Limb (tissue), 2 donors: Measurements from ENCODE around the gene ZNF132.
"Not testable (repeated sequence)": the region's sequence is repeated elsewhere in the genome, so short reads cannot be mapped to it uniquely, and the experiment has no call there.

Experiments
- DNase-seq, 2 donors: peaks; one replicate each; pipeline ENCODE4 v3.0.0-alpha.2; 2016; ENCODE audit errors: extremely low spot score in 2 of 2

ZNF132 gene

GRCh38 chr19:58408152-58409009 lies 31.6 kb downstream of the ZNF132 start, which contains the start of gene ZNF584:
Gene ZNF584, plus strand, starts transcription at chr19:58408649. Its CDS starts 499 bp downstream, at chr19:58409148.
- peak; percentile 97 to 98 for DNase-seq

GRCh38 chr19:58407658-58408151 lies 32.2 kb downstream of the ZNF132 start:
- DNase-seq: no peak

- DNase-seq: no peak
These were observed 32.9 kb downstream of the ZNF132 start for GRCh38 chr19:58406818-58407657.

- DNase-seq: not testable (repeated sequence)
These were observed 36.0 kb downstream of the ZNF132 start for GRCh38 chr19:58403920-58404478.

- no peak for DNase-seq
These were observed 38.0 kb downstream of the ZNF132 start for GRCh38 chr19:58401840-58402421.

- peak; percentile 99 for DNase-seq
These were observed 38.8 kb downstream of the ZNF132 start for GRCh38 chr19:58400916-58401839.

- DNase-seq: no peak
These were observed 39.5 kb downstream of the ZNF132 start for GRCh38 chr19:58400316-58400915.

- no peak for DNase-seq
These were observed 40.0 kb downstream of the ZNF132 start for GRCh38 chr19:58399903-58400302.

- no peak for DNase-seq
These were observed 41.4 kb downstream of the ZNF132 start for GRCh38 chr19:58398545-58398944.

- no peak for DNase-seq
These were observed 41.9 kb downstream of the ZNF132 start for GRCh38 chr19:58398087-58398486.

GRCh38 chr19:58397533-58398037 lies 42.4 kb downstream of the ZNF132 start:
- DNase-seq: no peak

GRCh38 chr19:58396691-58397532 lies 43.0 kb downstream of the ZNF132 start:
- DNase-seq: no peak

GRCh38 chr19:58395979-58396627 lies 43.9 kb downstream of the ZNF132 start:
- peak in 1 of 2 donors; percentile 37 for DNase-seq

- DNase-seq: peak in 1 of 2 donors; percentile 42
These were observed 44.6 kb downstream of the ZNF132 start, which contains the start of gene RNF225 for GRCh38 chr19:58395220-58395978. Gene RNF225, plus strand, starts transcription at chr19:58395656. Its CDS starts 434 bp downstream, at chr19:58396090.

- DNase-seq: no peak
These were observed 45.1 kb downstream of the ZNF132 start for GRCh38 chr19:58394821-58395219.

- DNase-seq: no peak
These were observed 46.3 kb downstream of the ZNF132 start for GRCh38 chr19:58393725-58394033.

GRCh38 chr19:58392945-58393724 lies 46.8 kb downstream of the ZNF132 start:
- no peak for DNase-seq
